Testis (tissue), 2 donors: ENCODE results near the gene PBX1.

Experiments used
- CTCF ChIP-seq, 3 experiments: fragments of 450-650 bp in 2 of 3; fragments of 200-600 bp in 1 of 3; sonication (generic) in 1 of 3; IDR thresholded peaks; one replicate each; pipeline ENCODE4 v1.5.1; 2016 to 2019; ENCODE audit warnings: antibody characterized with exemption in 3 of 3, mild to moderate bottlenecking in 2 of 3, moderate library complexity in 1 of 3
- POLR2A ChIP-seq: fragments of 450-650 bp; IDR thresholded peaks from one replicate; pipeline ENCODE4 v1.6.1; 2017; ENCODE audit warnings: antibody characterized with exemption, mild to moderate bottlenecking, moderate library complexity

- no peak for TF ChIP-seq CTCF (IDR thresholded peaks at IDR 0.05)
- no peak for TF ChIP-seq POLR2A
Measured at GRCh38 chr1:164648636-164649035, 89.7 kb downstream of the PBX1 start.
